OCI-LY3 (cell line): ENCODE data around the gene ASTN2.

Experiments used
- H2AFZ ChIP-seq: fragments of 200-600, 300-600 bp; shearing (Covaris generic); 2 replicates; pipeline ENCODE4 v1.6.0; 2014; ENCODE audit warnings: antibody characterized with exemption, low read depth, low read length
- H3K27ac ChIP-seq: fragments of 200-600, 300-600 bp; sonication (generic); 2 replicates; pipeline ENCODE4 v1.5.1; 2014; ENCODE audit warnings: mild to moderate bottlenecking, low read length, moderate library complexity, mixed read lengths
- H3K27me3 ChIP-seq: fragments of 200-600, 300-600 bp; sonication (generic); 2 replicates; pipeline ENCODE4 v1.6.1; 2014; ENCODE audit warnings: low read depth, low read length, mixed read lengths
- H3K36me3 ChIP-seq: fragments of 200-600, 300-600 bp; sonication (generic); replicated peaks from 2 replicates; pipeline ENCODE3; 2014; ENCODE audit warnings: low read depth, low read length, mixed read lengths
- H3K4me1 ChIP-seq: fragments of 300-600, 200-600 bp; sonication (generic); 2 replicates; pipeline ENCODE4 v1.6.1; 2014; ENCODE audit warnings: low read length, mixed read lengths
- H3K4me2 ChIP-seq: fragments of 200-600, 300-600 bp; sonication (generic); 2 replicates; pipeline ENCODE4 v1.6.1; 2014; ENCODE audit warnings: low read length, mixed read lengths
- H3K4me3 ChIP-seq: fragments of 300-600, 200-600 bp; sonication (generic); 2 replicates; pipeline ENCODE4 v1.5.1; 2014; ENCODE audit warnings: antibody characterized with exemption, mild to moderate bottlenecking, low read length, moderate library complexity
- H3K79me2 ChIP-seq: fragments of 300-600, 200-600 bp; shearing (Covaris generic); 2 replicates; pipeline ENCODE4 v1.6.1; 2014; ENCODE audit warnings: mild to moderate bottlenecking, low read length, mixed read lengths
- H3K9ac ChIP-seq: fragments of 300-600, 200-600 bp; shearing (Covaris generic); 2 replicates; pipeline ENCODE4 v1.6.0; 2014; ENCODE audit warnings: mild to moderate bottlenecking, low read length, moderate library complexity
- H3K9me3 ChIP-seq: fragments of 200-600, 300-600 bp; shearing (Covaris generic); 2 replicates; pipeline ENCODE4 v1.6.1; 2014; ENCODE audit warnings: low read length, mixed read lengths; ENCODE audit not compliant: insufficient read depth
- H4K20me1 ChIP-seq: fragments of 200-600, 300-600 bp; sonication (generic); 2 replicates; pipeline ENCODE4 v1.6.1; 2016; ENCODE audit warnings: low read length, mixed read lengths; ENCODE audit not compliant: insufficient read depth
- EZH2phosphoT487 ChIP-seq: fragments of 200-600 bp; shearing (Covaris generic); IDR thresholded peaks from 2 replicates; pipeline ENCODE4 v1.6.1; 2018; ENCODE audit warnings: antibody characterized with exemption, mixed run types, low read depth
- TF ChIP-seq, protein P1 (sequence below): fragments of 200-600, 300-600 bp; sonication (generic); IDR thresholded peaks from 2 replicates; pipeline ENCODE4 v1.5.1; 2014; ENCODE audit warnings: antibody characterized with exemption, low read length, low read depth

Gene ASTN2

DNA sequence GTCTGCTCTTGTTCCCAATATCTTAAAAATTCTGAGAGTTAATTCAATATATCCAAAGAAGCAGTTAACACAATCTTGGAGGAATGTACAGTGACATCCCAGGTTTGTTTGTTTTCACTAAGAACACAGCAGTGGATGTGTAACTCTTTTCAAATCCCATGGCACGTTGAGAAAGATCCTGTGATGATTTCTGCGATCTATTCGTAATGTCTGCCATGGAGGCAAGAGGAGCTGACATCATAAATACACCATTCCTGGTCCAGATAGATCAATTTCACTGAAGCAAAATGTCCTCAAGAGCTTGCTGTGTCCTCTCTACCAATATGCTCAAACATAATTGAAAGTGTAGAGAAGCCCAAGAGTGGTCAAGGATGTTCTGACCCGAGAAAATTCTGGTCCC, 980.5 kb downstream of the ASTN2 start:
- H3K27ac ChIP-seq = no peak overlapping the region
- no peaks in the 10 kb centered on the region for H3K36me3 ChIP-seq
- H2AFZ ChIP-seq = no peak overlapping the region
- H4K20me1 ChIP-seq = no peaks in the 10 kb centered on the region
- no peak overlapping the region for H3K9ac ChIP-seq
- no peaks in the 10 kb centered on the region for H3K79me2 ChIP-seq
- no peaks in the 10 kb centered on the region for H3K9me3 ChIP-seq
- no peak overlapping the region for H3K4me2 ChIP-seq
- no peaks in the 10 kb centered on the region for H3K27me3 ChIP-seq
- H3K4me3 ChIP-seq = no peak overlapping the region
- H3K4me1 ChIP-seq = no peaks in the 10 kb centered on the region
- TF ChIP-seq EZH2phosphoT487 = no peak
- TF ChIP-seq, protein P1, sequence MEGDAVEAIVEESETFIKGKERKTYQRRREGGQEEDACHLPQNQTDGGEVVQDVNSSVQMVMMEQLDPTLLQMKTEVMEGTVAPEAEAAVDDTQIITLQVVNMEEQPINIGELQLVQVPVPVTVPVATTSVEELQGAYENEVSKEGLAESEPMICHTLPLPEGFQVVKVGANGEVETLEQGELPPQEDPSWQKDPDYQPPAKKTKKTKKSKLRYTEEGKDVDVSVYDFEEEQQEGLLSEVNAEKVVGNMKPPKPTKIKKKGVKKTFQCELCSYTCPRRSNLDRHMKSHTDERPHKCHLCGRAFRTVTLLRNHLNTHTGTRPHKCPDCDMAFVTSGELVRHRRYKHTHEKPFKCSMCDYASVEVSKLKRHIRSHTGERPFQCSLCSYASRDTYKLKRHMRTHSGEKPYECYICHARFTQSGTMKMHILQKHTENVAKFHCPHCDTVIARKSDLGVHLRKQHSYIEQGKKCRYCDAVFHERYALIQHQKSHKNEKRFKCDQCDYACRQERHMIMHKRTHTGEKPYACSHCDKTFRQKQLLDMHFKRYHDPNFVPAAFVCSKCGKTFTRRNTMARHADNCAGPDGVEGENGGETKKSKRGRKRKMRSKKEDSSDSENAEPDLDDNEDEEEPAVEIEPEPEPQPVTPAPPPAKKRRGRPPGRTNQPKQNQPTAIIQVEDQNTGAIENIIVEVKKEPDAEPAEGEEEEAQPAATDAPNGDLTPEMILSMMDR = no peak

DNA sequence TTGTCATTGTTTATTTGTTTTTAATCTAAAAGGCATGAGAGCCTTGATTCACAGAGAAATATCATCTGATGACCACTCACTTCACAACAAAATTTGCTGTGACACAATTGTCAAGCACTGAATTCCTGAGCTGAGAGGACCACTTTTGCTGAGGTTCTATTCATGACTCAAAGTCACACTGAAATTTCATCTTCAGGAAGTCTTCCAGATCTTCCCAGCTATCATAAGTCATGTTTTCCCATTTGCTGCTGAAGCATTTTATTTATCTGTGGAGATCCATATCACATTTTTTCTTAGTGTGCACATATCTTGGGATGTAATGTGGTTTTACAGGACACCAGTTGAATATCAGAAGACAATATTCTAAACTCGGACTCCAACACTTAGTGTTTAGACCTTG, 982.8 kb downstream of the ASTN2 start:
- Histone ChIP-seq H2AFZ (no peak overlapping the region), H3K4me3 (no peak overlapping the region), H3K9ac (no peak overlapping the region), H3K4me2 (no peak overlapping the region), H4K20me1 (no peaks in the 10 kb centered on the region), H3K27me3 (no peaks in the 10 kb centered on the region), H3K4me1 (no peaks in the 10 kb centered on the region), H3K36me3 (no peaks in the 10 kb centered on the region), H3K79me2 (no peaks in the 10 kb centered on the region), H3K9me3 (no peaks in the 10 kb centered on the region), H3K27ac (no peak overlapping the region)
- TF ChIP-seq, protein P1 = no peak
- no peak for TF ChIP-seq EZH2phosphoT487

DNA sequence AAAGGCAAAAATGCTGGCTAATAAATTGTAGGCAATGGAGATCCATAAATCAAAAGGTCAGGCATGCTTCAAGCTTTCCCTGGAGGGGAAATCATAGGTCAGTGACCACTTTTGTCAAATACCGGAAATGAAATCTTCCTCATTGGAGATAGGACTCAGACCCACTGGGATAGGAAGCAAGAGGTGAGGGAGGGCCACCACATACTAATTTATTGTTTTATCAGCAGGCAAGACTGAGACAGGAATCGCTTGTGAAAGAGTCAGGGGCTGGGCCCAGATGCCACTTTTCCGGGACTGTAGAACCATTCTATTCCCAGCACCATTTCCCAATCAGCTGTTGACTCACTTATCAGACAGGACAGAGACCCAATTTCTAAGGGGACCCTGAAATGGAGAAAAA, 984.0 kb downstream of the ASTN2 start:
- Histone ChIP-seq H3K4me1 (no peaks in the 10 kb centered on the region), H3K79me2 (no peaks in the 10 kb centered on the region), H3K27me3 (no peaks in the 10 kb centered on the region), H2AFZ (no peak overlapping the region), H3K9ac (no peak overlapping the region), H3K36me3 (no peaks in the 10 kb centered on the region), H3K4me2 (no peak overlapping the region), H3K9me3 (no peaks in the 10 kb centered on the region), H3K4me3 (no peak overlapping the region), H4K20me1 (no peaks in the 10 kb centered on the region), H3K27ac (no peak overlapping the region)
- TF ChIP-seq EZH2phosphoT487 = no peak
- TF ChIP-seq, protein P1 = no peak

DNA sequence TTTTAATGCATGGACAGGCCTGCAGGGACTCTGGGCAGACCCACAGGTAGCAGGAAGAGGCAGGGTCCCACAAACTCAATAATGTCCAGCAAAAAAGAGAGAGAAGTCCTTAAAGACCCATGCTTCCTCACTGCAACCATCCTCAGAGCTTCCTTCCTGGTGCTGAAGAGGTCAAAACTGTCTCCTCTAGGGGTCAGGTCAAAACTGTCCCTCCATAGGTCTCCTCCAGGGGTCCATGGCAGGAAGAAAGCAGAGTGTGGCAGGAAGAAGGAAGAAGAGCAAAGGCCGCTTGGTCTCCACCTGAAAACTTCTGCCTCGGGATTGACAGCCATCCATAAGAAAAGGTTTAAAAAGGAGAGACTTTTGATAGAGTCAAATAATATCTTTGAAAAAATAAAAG, 989.6 kb downstream of the ASTN2 start:
- Histone ChIP-seq H2AFZ (no peak overlapping the region), H3K4me3 (no peak overlapping the region), H3K4me1 (no peaks in the 10 kb centered on the region), H3K79me2 (no peaks in the 10 kb centered on the region), H3K9me3 (no peaks in the 10 kb centered on the region), H3K9ac (no peak overlapping the region), H3K27me3 (no peaks in the 10 kb centered on the region), H3K4me2 (no peak overlapping the region), H4K20me1 (no peaks in the 10 kb centered on the region), H3K27ac (no peak overlapping the region), H3K36me3 (no peaks in the 10 kb centered on the region)
- TF ChIP-seq, protein P1 = no peak
- TF ChIP-seq EZH2phosphoT487 = no peak
